Astrocyte of the cerebellum (primary cell): ENCODE results near the gene NRTN.
"Not testable (repeated sequence)": the region's sequence is repeated elsewhere in the genome, so short reads cannot be mapped to it uniquely, and the experiment has no call there.

Experiments used
- DNase-seq: peaks from one replicate; pipeline ENCODE4 v3.0.0-alpha.2; 2011; ENCODE audit warnings: low read depth
- H3K4me3 ChIP-seq: 2 replicates; pipeline ENCODE4 v1.5.1; 2011; ENCODE audit warnings: mild to moderate bottlenecking, low read depth, low read length, moderate library complexity
- in situ Hi-C: cut with HindIII; loops from 2 replicates; pipeline ENCODE4 v1.10.0; 2017; ENCODE audit warnings: low sequenced_read_pairs
- TF ChIP-seq, protein P1 (sequence below): IDR thresholded peaks from 2 replicates; pipeline ENCODE4 v1.5.1; 2012; ENCODE audit warnings: low read length, low read depth, moderate library complexity, mild to moderate bottlenecking; ENCODE audit errors: missing control alignments

NRTN gene

GRCh38 chr19:5832527-5833216 is 27.8 kb downstream of the NRTN start:
- no peak for DNase-seq
- TF ChIP-seq, protein P1, sequence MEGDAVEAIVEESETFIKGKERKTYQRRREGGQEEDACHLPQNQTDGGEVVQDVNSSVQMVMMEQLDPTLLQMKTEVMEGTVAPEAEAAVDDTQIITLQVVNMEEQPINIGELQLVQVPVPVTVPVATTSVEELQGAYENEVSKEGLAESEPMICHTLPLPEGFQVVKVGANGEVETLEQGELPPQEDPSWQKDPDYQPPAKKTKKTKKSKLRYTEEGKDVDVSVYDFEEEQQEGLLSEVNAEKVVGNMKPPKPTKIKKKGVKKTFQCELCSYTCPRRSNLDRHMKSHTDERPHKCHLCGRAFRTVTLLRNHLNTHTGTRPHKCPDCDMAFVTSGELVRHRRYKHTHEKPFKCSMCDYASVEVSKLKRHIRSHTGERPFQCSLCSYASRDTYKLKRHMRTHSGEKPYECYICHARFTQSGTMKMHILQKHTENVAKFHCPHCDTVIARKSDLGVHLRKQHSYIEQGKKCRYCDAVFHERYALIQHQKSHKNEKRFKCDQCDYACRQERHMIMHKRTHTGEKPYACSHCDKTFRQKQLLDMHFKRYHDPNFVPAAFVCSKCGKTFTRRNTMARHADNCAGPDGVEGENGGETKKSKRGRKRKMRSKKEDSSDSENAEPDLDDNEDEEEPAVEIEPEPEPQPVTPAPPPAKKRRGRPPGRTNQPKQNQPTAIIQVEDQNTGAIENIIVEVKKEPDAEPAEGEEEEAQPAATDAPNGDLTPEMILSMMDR: no peak
- in situ Hi-C loops: no loop called here
- no peak overlapping the region for H3K4me3 ChIP-seq

DNA sequence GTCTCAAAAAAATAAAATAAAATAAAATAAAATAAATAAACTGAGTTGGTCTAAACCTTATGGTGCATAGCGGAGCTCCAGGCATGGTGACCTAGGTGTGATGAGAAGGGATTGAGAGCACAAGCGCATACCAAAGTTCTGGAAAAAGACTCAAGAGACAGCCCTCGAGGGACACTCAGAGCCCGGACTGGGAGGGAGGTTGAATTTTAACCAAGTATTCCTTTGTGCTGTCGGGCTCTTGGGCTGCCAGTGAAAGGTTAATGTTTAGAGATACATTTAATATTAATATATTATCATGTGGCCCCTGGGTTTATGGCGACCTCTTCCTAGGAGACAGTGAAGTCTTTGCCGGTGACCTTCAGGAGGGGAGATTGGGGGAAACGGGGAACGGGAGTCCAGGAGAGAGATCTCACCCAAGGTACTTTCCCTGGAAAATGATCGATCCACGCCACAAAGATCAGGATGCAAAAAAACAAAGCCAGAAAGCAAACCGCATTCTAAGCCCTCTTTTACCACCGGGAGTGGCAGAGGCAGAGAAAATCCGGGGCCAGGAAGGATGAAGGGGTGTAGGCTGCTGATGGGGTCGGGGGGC is 33.0 kb downstream of the NRTN start:
- DNase-seq: no peak
- in situ Hi-C loops: no loop called here
- TF ChIP-seq, protein P1: no peak
- H3K4me3 ChIP-seq: no peak overlapping the region

GRCh38 chr19:5838353-5839064 is 33.6 kb downstream of the NRTN start:
- TF ChIP-seq, protein P1: no peak

DNA sequence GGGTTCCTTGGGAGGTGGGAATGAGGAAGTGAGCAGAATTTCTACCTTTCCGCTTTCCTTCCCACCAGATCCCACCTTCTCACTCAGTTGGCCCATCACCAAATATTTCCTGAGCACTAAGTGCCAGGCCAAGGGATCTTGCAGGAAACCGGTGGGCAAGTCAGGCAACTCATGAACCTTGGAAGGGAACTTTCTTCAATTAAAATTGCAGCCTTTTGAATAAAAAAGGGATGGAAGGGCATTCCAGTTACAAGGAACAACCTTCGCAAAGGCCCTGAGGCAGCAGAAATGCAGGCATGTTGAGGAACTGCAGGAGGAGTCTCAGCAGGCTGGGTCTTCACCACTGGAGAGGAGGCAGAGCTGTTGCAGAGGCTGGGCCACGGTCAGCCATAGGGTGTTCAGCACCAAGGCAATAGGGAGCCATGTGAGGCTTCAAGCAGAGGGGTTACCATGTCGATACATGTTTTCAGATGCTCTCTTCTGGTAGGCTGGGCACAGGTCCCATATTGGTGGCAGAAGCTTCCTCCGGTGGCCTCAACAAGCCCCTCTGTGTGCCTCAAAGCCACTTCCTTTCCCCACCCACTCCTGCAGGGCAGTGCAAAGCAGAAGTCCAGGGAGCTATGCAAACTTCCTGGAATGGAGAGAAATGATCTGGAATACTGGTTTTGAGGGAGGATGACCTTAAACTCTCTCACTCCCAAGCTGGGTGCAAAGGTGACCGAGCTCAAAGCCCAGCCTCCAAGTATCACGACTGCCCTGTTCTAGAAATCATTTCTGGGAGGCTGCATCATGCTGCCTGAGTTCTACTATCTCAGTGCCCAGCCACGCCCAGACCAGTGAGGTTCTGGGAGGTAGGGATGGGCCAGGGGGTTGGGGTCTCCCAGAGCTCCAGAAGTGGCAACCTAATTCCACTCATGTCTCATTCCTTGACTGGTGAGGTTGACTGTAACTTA is 34.5 kb downstream of the NRTN start, which contains the start of gene FUT6:
TSS of gene FUT6 (minus strand) at position 638 of the 953 bp plus-strand sequence. CDS start 7,135 bp downstream, outside the sequence.
- TF ChIP-seq, protein P1: no peak
- in situ Hi-C loops: no loop called here
- DNase-seq: no peak
- no peak within 1 kb of the TSS for H3K4me3 ChIP-seq

More at GRCh38 chr19:5838353-5839064, 33.6 kb downstream of the NRTN start:
- DNase-seq: no peak
- in situ Hi-C loops: no loop called here
- no peak overlapping the region for H3K4me3 ChIP-seq

- H3K4me3 ChIP-seq, in situ Hi-C loops, DNase-seq: not testable (repeated sequence)
Measured at GRCh38 chr19:5841735-5842111, 36.9 kb downstream of the NRTN start.

DNA sequence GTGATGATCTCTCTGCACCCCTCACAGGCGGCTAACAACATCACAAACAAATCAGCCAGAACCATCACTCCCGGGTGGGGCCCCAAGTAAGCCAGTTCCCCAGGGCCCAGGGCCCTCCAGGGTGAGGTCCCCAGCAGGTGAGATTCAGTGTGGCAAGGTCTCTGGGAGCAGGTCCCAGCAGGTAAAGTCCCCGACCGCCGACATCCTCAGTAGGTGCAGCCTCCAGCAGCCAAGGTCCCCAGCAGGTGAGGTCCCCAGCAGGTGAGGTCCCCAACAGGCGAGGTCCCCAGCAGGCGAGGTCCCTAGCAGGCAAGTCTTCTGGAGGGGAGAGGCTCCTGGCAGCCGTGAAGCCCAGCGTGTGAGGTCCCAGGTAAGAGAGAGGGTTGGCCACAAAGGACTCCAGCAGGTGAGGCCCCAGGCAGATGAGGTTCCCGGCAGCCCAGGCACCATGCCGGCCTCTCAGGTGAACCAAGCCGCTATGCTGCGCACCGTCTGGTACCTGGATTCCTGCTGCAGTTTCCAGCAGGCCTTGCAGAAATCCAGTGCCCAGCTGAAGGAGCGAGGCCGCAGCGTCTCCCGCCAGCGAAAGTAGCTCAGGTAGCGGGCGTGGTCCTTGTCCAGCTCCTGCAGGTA is 38.5 kb downstream of the NRTN start:
- TF ChIP-seq, protein P1: no peak
- H3K4me3 ChIP-seq: no peak overlapping the region
- no peak for DNase-seq
- in situ Hi-C loops: no loop called here
